ENCODE measurements around the gene KRTAP20-4.

Gene KRTAP20-4

GRCh38 chr21:30646904-30647414, 26.5 kb downstream of the KRTAP20-4 start:
- in situ Hi-C loops (cut with HindIII; ENCODE audit: low sequenced_read_pairs) = no loop called here

- in situ Hi-C loops (cut with HindIII; ENCODE audit: low sequenced_read_pairs) = no loop called here
Observed at GRCh38 chr21:30652891-30653290, 32.5 kb downstream of the KRTAP20-4 start.

DNA sequence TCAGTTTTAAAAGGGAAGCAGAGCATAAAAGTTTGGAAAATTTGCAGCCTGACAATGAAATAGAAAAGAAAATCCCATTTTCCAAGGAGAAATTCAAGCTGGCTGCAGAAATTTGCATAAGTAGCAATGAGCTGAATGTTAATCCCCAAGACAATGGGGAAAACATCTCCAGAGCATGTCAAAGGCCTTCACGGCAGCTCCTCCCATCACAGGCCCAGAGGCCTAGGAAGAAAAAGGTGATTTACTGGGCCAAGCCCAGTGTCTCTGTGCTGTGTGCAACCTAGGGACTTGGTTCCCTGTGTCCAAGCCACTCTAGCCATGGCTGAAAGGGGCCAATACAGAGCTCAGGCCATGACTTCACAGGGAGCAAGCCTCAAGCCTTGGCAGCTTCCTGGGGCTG, 48.3 kb downstream of the KRTAP20-4 start:
- in situ Hi-C loops (cut with HindIII; ENCODE audit: low sequenced_read_pairs) = no loop called here

All from endothelial cell of hepatic sinusoid (primary cell).